Psoas muscle (tissue), 8 donors: ENCODE data around the gene LRRC53. TPM values are rescaled to one million over a fixed set of nuclear protein-coding genes. Genes with fewer than 3 reads are reported as not detected.

Source experiments
- ATAC-seq, 4 donors: fragments of 200-7000 bp; cut with Tn5 transposase; one replicate each; pipeline ENCODE4 v1.9.1; 2020; ENCODE audit warnings: moderate library complexity in 3 of 4, mild to moderate bottlenecking in 2 of 4
- DNase-seq, 2 donors: peaks; one replicate each; pipeline ENCODE4 v3.0.0-alpha.2; 2020
- H3K27ac ChIP-seq: fragments of 200-600 bp; one replicate; pipeline ENCODE4 v1.8.0; 2022
- H3K27me3 ChIP-seq, 3 donors: fragments of 200-600 bp in 1 of 3; one replicate each; pipeline versions ENCODE4 v1.6.1 to v1.8.0; 2013 to 2022; ENCODE audit warnings: low read length in 2 of 3, mild to moderate bottlenecking in 2 of 3, moderate library complexity in 1 of 3; ENCODE audit not compliant: insufficient read depth in 3 of 3
- H3K36me3 ChIP-seq, 2 donors: fragments of 200-600 bp in 1 of 2; one replicate each; pipeline versions ENCODE4 v1.6.1 to v1.8.0; 2013 to 2022; ENCODE audit warnings: low read depth in 1 of 2, mild to moderate bottlenecking in 1 of 2, moderate library complexity in 1 of 2; ENCODE audit not compliant: insufficient read depth in 1 of 2
- H3K4me1 ChIP-seq: fragments of 200-600 bp; one replicate; pipeline ENCODE4 v1.8.0; 2022
- H3K4me3 ChIP-seq: fragments of 200-600 bp; one replicate; pipeline ENCODE4 v1.8.0; 2022; ENCODE audit warnings: mild to moderate bottlenecking
- H3K9me3 ChIP-seq: fragments of 200-600 bp; one replicate; pipeline ENCODE4 v1.8.0; 2022
- CTCF ChIP-seq: fragments of 200-600 bp; IDR thresholded peaks from one replicate; pipeline ENCODE4 v1.8.0; 2022; ENCODE audit warnings: antibody characterized with exemption
- WGBS, 3 donors: extraction: QIAGEN DNeasy Blood & Tissue Kit; methylation state at CpG; one replicate each; pipeline versions ENCODE4 v1.1.6 to v1.1.7; 2013; 5-methylcytosine and 5-hydroxymethylcytosine counted together
- intact Hi-C, 2 donors: fragments of 100-400 bp; cut with DNase I; formaldehyde crosslinking; loops; one replicate each; pipeline versions ENCODE4 v1.11.0 to v1.14.2; 2022
- polyA plus RNA-seq, 3 donors: library from polyadenylated mRNA; stranded (reverse); fragments of 200-250 nt; gene quantifications; one replicate each; pipeline ENCODE4 v1.2.3, GENCODE V29; 2013
- total RNA-seq, 4 donors: library from RNA; stranded (reverse); fragmentation: NEBNext Ultra II Directional in 2 of 4; extraction: Animal tissue kit (Norgen Biotek cat#: 25700) in 2 of 4; gene quantifications; one replicate each; pipeline versions ENCODE4 v1.2.1 to v1.2.4, GENCODE V29; 2021 to 2023
- donor health status: healthy with polysubstance abuse.
- donor health status: DM: no; HTN: no; CAD: no; lungs with moderate emphysema.
- donor health status: Bipolar disorder and iron deficiency.
- donor health status: healthy.
- donor health status: DM: yes; HTN: yes; CAD: no.
- donor health status: DM: no; HTN: no; CAD: no.
- donor health status: DM: no; HTN: no; CAD: no.
- donor health status: DM: yes; HTN: yes; CAD: no.

The LRRC53 gene
- total and polyA plus RNA-seq, 7 donors = not detected

GRCh38 chr1:74427681-74428080, 84.7 kb downstream of the LRRC53 start:
- no peak for ATAC-seq
- 49 to 54% (median 51%) methylated on average over 1 of the region's 1 CpG for WGBS, 3 donors
- Histone ChIP-seq H3K27ac (no peak overlapping the region), H3K27me3 (no peaks in the 10 kb centered on the region), H3K9me3 (no peaks in the 10 kb centered on the region), H3K4me3 (no peak overlapping the region), H3K4me1 (no peaks in the 10 kb centered on the region), H3K36me3 (no peaks in the 10 kb centered on the region)
- intact Hi-C loops = no loop called here
- no peak for DNase-seq
- no peak for TF ChIP-seq CTCF

- intact Hi-C loops = no loop called here
- no peak overlapping the region for H3K27ac ChIP-seq
- no peak overlapping the region for H3K4me3 ChIP-seq
- 27 to 37% (median 32%) methylated on average over 7 of the region's 7 CpGs for WGBS, 3 donors
- no peaks in the 10 kb centered on the region for H3K4me1 ChIP-seq
- TF ChIP-seq CTCF = no peak
- H3K36me3 ChIP-seq = no peaks in the 10 kb centered on the region
- H3K27me3 ChIP-seq = no peaks in the 10 kb centered on the region
- ATAC-seq = no peak
- no peak for DNase-seq
- no peaks in the 10 kb centered on the region for H3K9me3 ChIP-seq
Measured at GRCh38 chr1:74426208-74426937, 86.0 kb downstream of the LRRC53 start.

- Histone ChIP-seq H3K27me3 (no peaks in the 10 kb centered on the region), H3K9me3 (no peaks in the 10 kb centered on the region), H3K36me3 (no peaks in the 10 kb centered on the region), H3K4me1 (no peaks in the 10 kb centered on the region), H3K27ac (no peak overlapping the region), H3K4me3 (no peak overlapping the region)
- no peak for ATAC-seq
- no peak for DNase-seq
- 81 to 86% (median 81%) methylated on average over 6 of the region's 6 CpGs for WGBS, 3 donors
- intact Hi-C loops = no loop called here
- no peak for TF ChIP-seq CTCF
Measured at GRCh38 chr1:74425676-74426075, 86.7 kb downstream of the LRRC53 start.

- Histone ChIP-seq H3K36me3 (no peaks in the 10 kb centered on the region), H3K27ac (no peak overlapping the region), H3K27me3 (no peaks in the 10 kb centered on the region), H3K4me1 (no peaks in the 10 kb centered on the region), H3K4me3 (no peak overlapping the region), H3K9me3 (no peaks in the 10 kb centered on the region)
- ATAC-seq (no peak), DNase-seq (no peak)
- WGBS, 3 donors = 69 to 83% (median 75%) methylated on average over 2 of the region's 2 CpGs
- no peak for TF ChIP-seq CTCF
- intact Hi-C loops = no loop called here
Measured at GRCh38 chr1:74423471-74423870, 88.9 kb downstream of the LRRC53 start.
